IPS DF 6.9 (cell line): ENCODE data around the gene LCP1.

ENCODE experiments used
- DNase-seq: peaks from one replicate; pipeline ENCODE4 v3.0.0-alpha.2; 2013; ENCODE audit warnings: low read depth, low spot score
- H3K27ac ChIP-seq: one replicate; pipeline ENCODE4 v1.5.1; 2013; ENCODE audit warnings: low read length, control low read depth
- H3K27me3 ChIP-seq: 2 replicates; pipeline ENCODE4 v1.6.1; 2013; ENCODE audit warnings: mild to moderate bottlenecking, low read length; ENCODE audit not compliant: control insufficient read depth, insufficient read depth
- H3K36me3 ChIP-seq: 2 replicates; pipeline ENCODE4 v1.6.1; 2013; ENCODE audit warnings: low read length; ENCODE audit not compliant: control insufficient read depth, insufficient read depth
- H3K4me1 ChIP-seq: 2 replicates; pipeline ENCODE4 v1.6.1; 2013; ENCODE audit warnings: low read length; ENCODE audit not compliant: control insufficient read depth, insufficient read depth
- H3K4me3 ChIP-seq: 2 replicates; pipeline ENCODE4 v1.5.1; 2013; ENCODE audit warnings: mild to moderate bottlenecking, low read length
- H3K9me3 ChIP-seq: 2 replicates; pipeline ENCODE4 v1.6.1; 2013; ENCODE audit warnings: low read length, inconsistent platforms; ENCODE audit not compliant: control insufficient read depth, insufficient read depth
- WGBS: extraction: QIAGEN DNeasy Blood & Tissue Kit; methylation state at CpG from one replicate; pipeline ENCODE4 v1.1.7; 2013; ENCODE audit warnings: mixed read lengths, missing lambda C conversion rate; ENCODE audit not compliant: insufficient read length, insufficient coverage; 5-methylcytosine and 5-hydroxymethylcytosine counted together

Gene LCP1

GRCh38 chr13:46143184-46143701, 38.7 kb downstream of the LCP1 start:
- H3K4me1 ChIP-seq = no peaks in the 10 kb centered on the region
- H3K4me3 ChIP-seq = no peak overlapping the region
- no peak overlapping the region for H3K27ac ChIP-seq
- no peaks in the 10 kb centered on the region for H3K9me3 ChIP-seq
- WGBS = no CpG with 5 or more reads among the region's 4 CpGs
- DNase-seq = no peak
- no peaks in the 10 kb centered on the region for H3K27me3 ChIP-seq
- no peaks in the 10 kb centered on the region for H3K36me3 ChIP-seq

DNA sequence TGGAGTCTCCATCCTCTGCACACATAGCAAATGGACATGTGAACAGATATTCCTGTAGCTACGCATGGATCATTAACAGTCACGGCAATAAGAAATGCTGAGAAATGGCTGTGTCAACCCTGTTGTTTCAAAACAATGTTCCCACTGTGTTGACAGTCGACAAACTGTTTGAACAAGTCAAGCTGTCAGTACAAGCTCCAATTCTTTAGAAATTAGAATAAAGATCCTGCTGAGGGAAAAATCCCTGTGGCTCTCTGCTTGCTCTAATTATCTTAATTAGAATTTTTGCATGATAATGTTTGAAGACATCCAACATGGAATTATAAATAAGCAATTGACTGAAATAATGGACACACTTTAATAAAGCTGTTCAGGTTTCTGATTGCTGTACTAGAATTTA, 39.2 kb downstream of the LCP1 start:
- Histone ChIP-seq H3K4me1 (no peaks in the 10 kb centered on the region), H3K27me3 (no peaks in the 10 kb centered on the region), H3K4me3 (no peak overlapping the region), H3K27ac (no peak overlapping the region), H3K36me3 (no peaks in the 10 kb centered on the region), H3K9me3 (no peaks in the 10 kb centered on the region)
- DNase-seq = no peak
- WGBS = no CpG with 5 or more reads among the region's 3 CpGs

DNA sequence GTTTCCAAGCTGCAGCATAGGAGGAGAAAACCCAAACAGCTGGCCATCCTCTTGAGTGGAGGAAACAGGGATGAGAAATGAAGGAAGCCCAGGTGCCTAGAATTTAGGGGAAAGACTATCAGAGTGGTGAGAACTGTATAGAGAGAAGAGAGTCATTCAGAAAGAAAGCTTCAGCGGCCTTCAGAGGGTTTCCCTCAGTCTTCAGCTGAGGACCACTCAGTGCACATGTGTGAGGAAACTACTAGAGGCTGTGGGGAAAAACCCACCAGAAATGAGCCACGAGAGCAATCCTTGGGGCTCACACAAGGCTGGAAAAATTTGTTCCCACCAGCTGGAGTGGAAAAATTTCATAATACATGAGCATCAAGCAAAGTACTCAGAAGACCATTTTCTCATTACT, 41.9 kb downstream of the LCP1 start:
- no peaks in the 10 kb centered on the region for H3K36me3 ChIP-seq
- no peak for DNase-seq
- no peak overlapping the region for H3K4me3 ChIP-seq
- WGBS = no CpG with 5 or more reads among the region's 2 CpGs
- peaks cover 1% of the 10 kb centered on the region; the same call in 1 of the 2 replicates for H3K4me1 ChIP-seq
- H3K27me3 ChIP-seq = no peaks in the 10 kb centered on the region
- H3K27ac ChIP-seq = no peak overlapping the region
- H3K9me3 ChIP-seq = no peaks in the 10 kb centered on the region

DNA sequence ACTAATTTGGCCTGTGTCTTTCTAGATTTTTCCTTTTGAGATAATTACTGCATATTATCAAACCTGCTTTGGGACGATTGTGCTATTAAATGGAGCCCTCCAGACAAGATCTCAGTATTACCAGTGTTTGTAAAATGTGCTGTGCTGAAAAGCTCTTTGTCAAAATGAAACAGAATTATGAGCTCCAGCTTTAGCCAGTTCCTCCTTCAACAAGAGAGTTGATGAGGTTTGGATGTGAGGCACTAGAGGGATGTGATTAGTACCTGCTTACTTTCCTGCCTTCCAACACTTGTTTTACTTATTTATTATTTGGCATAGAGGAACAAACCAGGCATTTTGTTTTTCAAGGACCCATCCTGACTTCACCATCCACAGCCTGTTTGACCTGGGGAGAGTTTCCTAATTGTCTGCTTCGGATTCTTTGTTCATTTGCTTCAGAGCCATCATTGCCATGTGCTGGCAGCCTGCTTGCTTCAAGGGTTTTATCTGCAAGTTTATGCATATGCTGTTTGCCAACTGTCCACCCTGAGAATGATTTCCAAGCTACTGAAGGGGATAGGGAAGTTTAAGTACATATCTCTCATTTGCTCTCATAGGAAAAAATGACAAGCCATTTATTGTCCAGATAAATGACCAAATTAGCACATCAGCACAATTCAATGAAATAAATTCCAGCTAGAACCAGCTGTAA, 44.2 kb downstream of the LCP1 start:
- Histone ChIP-seq H3K4me3 (no peak overlapping the region), H3K36me3 (no peaks in the 10 kb centered on the region), H3K9me3 (no peaks in the 10 kb centered on the region), H3K27ac (no peak overlapping the region), H3K4me1 (peaks cover 1% of the 10 kb centered on the region; the same call in 1 of the 2 replicates), H3K27me3 (no peaks in the 10 kb centered on the region)
- WGBS = no CpG with 5 or more reads among the region's 2 CpGs
- DNase-seq = no peak

DNA sequence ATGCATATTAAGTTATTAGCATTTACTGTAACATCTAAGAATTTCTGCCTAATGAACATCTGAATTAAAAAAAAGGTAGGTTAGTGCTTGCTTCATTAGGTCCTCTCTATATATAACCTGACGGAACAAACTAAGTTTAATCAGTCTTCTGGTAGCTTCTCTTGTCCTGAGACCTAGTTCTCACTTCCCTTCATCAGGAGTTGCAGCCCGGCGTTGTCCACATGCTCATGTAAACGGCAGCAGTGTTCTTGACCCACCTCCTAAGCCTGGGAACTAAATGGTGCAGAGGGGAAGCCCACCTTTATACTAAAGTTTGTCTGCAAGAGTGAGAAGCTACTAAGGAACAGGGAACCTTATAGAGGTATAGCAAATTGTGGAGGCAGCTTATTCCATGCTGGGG, 45.3 kb downstream of the LCP1 start:
- Histone ChIP-seq H3K9me3 (no peaks in the 10 kb centered on the region), H3K27me3 (no peaks in the 10 kb centered on the region), H3K4me3 (no peak overlapping the region), H3K4me1 (peaks cover 1% of the 10 kb centered on the region; the same call in 1 of the 2 replicates), H3K27ac (no peak overlapping the region), H3K36me3 (no peaks in the 10 kb centered on the region)
- no peak for DNase-seq
- WGBS = no CpG with 5 or more reads among the region's 4 CpGs

DNA sequence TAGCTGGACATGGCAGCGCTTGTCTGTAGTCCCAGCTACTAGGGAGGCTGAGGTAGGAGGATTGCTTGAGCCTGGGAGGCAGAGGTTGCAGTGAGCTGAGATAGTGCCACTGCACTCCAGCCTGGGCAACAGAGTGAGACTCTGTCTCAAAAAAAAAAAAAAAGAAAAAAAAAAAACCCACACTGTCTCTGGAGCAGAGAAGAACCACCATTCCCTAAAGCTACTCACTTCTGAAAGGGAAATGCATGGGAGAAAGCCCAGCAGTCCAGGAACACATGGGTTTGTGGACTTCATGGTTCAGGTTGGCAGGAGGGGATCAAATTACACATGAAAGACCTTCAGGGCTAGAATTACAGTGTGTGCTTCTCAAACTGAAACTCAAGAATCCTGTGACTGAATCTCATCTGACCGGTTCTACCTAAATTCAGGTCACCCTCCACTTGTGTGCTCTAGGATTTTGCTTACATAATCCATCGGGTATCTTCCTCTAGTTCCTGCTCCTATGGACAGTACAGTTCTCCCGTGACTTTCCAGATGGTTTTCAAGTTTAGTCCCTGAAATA, 46.9 kb downstream of the LCP1 start:
- peak; percentile 35 for DNase-seq
- Histone ChIP-seq H3K4me1 (peaks cover 1% of the 10 kb centered on the region; the same call in 1 of the 2 replicates), H3K27me3 (no peaks in the 10 kb centered on the region), H3K36me3 (no peaks in the 10 kb centered on the region), H3K9me3 (no peaks in the 10 kb centered on the region), H3K27ac (no peak overlapping the region), H3K4me3 (no peak overlapping the region)
- no CpG with 5 or more reads among the region's 4 CpGs for WGBS

DNA sequence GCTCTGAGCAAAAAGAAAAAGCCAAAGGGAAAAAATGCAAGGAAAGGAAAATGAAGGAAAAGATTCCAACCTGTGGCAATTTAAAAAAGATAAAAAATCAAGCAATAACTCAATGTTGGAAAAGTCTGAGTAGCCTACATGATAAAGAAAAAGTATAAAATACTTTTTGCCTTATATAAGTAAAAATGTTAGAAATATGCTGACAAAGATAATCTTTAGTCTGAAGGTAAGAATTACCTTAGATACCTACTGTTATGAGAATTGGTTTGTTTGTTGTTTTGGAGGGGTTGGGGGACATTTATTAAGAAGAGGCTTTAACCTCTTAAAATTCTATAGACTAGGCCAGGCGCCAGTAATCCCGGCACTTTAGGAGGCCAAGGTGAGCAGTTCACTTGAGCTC, 47.5 kb downstream of the LCP1 start:
- Histone ChIP-seq H3K27ac (no peak overlapping the region), H3K36me3 (no peaks in the 10 kb centered on the region), H3K27me3 (no peaks in the 10 kb centered on the region), H3K4me3 (no peak overlapping the region), H3K9me3 (no peaks in the 10 kb centered on the region), H3K4me1 (peaks cover 1% of the 10 kb centered on the region; the same call in 1 of the 2 replicates)
- DNase-seq = no peak
- WGBS = no CpG with 5 or more reads among the region's 2 CpGs

- WGBS = no CpG with 5 or more reads among the region's 3 CpGs
- Histone ChIP-seq H3K36me3 (no peaks in the 10 kb centered on the region), H3K9me3 (no peaks in the 10 kb centered on the region)
Measured at GRCh38 chr13:46132109-46132508, 49.9 kb downstream of the LCP1 start.

GRCh38 chr13:46131705-46132104, 50.3 kb downstream of the LCP1 start:
- no peak for DNase-seq
- no peaks in the 10 kb centered on the region for H3K27me3 ChIP-seq
- peaks cover 1% of the 10 kb centered on the region; the same call in 1 of the 2 replicates for H3K4me1 ChIP-seq
- H3K27ac ChIP-seq = no peak overlapping the region
- no peaks in the 10 kb centered on the region for H3K36me3 ChIP-seq
- H3K4me3 ChIP-seq = no peak overlapping the region
- H3K9me3 ChIP-seq = no peaks in the 10 kb centered on the region

More at GRCh38 chr13:46132109-46132508, 49.9 kb downstream of the LCP1 start:
- Histone ChIP-seq H3K27me3 (no peaks in the 10 kb centered on the region), H3K4me1 (peaks cover 1% of the 10 kb centered on the region; the same call in 1 of the 2 replicates), H3K27ac (no peak overlapping the region), H3K4me3 (no peak overlapping the region)
- no peak for DNase-seq

DNA sequence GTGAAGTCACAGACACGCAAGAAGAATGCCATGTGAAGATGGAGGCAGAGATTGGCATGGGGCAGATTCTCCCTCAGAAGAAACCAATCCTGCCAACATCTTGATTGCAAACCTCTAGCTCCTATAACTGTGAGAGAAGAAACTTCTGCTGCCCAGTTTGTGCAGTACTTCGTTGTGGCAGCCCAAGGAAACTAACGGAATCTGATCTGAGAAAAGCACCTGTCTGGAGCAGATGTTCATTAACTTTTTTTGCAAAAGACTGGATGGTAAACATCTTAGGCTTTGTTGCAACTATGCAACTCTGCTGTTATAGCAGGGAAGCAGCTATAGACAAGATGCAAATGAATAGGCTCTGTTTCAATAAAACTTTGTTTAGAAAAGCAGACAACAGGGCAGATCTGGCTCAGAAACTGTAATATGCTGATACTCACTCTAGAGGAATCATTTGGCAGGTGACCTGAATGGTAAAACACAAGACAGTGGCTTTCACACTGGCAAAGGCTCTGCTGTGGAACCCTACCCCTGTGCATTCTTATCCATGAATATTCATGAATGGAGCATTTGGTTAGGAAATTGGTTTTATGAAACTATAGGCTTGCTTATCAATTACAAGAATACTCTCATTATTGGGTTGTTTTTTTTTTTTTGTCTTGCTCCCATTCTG, 51.9 kb downstream of the LCP1 start:
- Histone ChIP-seq H3K9me3 (no peaks in the 10 kb centered on the region), H3K4me3 (no peak overlapping the region), H3K36me3 (no peaks in the 10 kb centered on the region), H3K27me3 (no peaks in the 10 kb centered on the region), H3K27ac (no peak overlapping the region), H3K4me1 (no peaks in the 10 kb centered on the region; the same call in 1 of the 2 replicates)
- no CpG with 5 or more reads among the region's 3 CpGs for WGBS
- DNase-seq = no peak
